PC-3 (cell line): ENCODE data around the gene CAPN10. TPM values are rescaled to one million over a fixed set of nuclear protein-coding genes. Genes with fewer than 3 reads are reported as not detected.

Experiments used
- ATAC-seq: fragments of 200-7000 bp; cut with Tn5 transposase; 2 replicates; pipeline ENCODE4 v1.9.1; 2020; ENCODE audit warnings: mild to moderate bottlenecking, moderate library complexity
- BruUV-seq: library from RNA; stranded (reverse); fragments of 400-500 nt; replicated peaks from 2 replicates; lab custom pipeline; 2021; lab: Mats Ljungman, UMichigan
- CTCF ChIA-PET: fragments of 300-600 bp; sonication (Branson Sonifier 250); formaldehyde crosslinking; loops from one replicate; lab custom pipeline; 2022; ENCODE audit warnings: antibody characterized with exemption; lab: Charles Lee
- POLR2A ChIA-PET: fragments of 300-600 bp; sonication (Branson Sonifier 250); formaldehyde crosslinking; loops from one replicate; lab custom pipeline; 2022; ENCODE audit warnings: antibody characterized with exemption; ENCODE audit not compliant: unreplicated experiment; lab: Charles Lee
- DNase-seq: peaks from one replicate; pipeline ENCODE4 v3.0.0-alpha.2; 2015
- H2AFZ ChIP-seq: fragments of 300-600 bp; sonication (generic); 2 replicates; pipeline ENCODE4 v1.6.0; 2016; ENCODE audit warnings: antibody characterized with exemption, low read length
- H3F3A ChIP-seq: fragments of 300-600 bp; sonication (generic); one replicate; pipeline ENCODE4 v1.6.0; 2017; ENCODE audit warnings: antibody characterized with exemption, low read length, control low read depth, mild to moderate bottlenecking; ENCODE audit not compliant: unreplicated experiment
- H3K27ac ChIP-seq: fragments of 300-600 bp; sonication (generic); 2 replicates; pipeline ENCODE4 v1.5.1; 2016; ENCODE audit warnings: mild to moderate bottlenecking, low read length
- H3K27me3 ChIP-seq: fragments of 300-600 bp; sonication (generic); 2 replicates; pipeline ENCODE4 v1.6.1; 2016; ENCODE audit warnings: low read length, mixed read lengths
- H3K36me3 ChIP-seq: fragments of 300-600 bp; sonication (generic); 2 replicates; pipeline ENCODE4 v1.6.1; 2016; ENCODE audit warnings: low read depth, mixed run types, low read length, mixed read lengths
- H3K4me1 ChIP-seq: fragments of 300-600 bp; sonication (generic); 2 replicates; pipeline ENCODE4 v1.5.1; 2016; ENCODE audit warnings: low read length; ENCODE audit not compliant: insufficient read depth
- H3K4me2 ChIP-seq: fragments of 300-600 bp; sonication (generic); 2 replicates; pipeline ENCODE4 v1.6.0; 2016; ENCODE audit warnings: low read length
- H3K4me3 ChIP-seq: fragments of 300-600 bp; sonication (generic); 2 replicates; pipeline ENCODE4 v1.5.1; 2016; ENCODE audit warnings: mild to moderate bottlenecking, low read length, mixed read lengths
- H3K79me2 ChIP-seq: fragments of 300-600 bp; sonication (generic); 2 replicates; pipeline ENCODE4 v1.6.1; 2017; ENCODE audit warnings: low read length, mixed read lengths
- H3K9ac ChIP-seq: fragments of 300-600 bp; sonication (generic); 2 replicates; pipeline ENCODE4 v1.6.0; 2016; ENCODE audit warnings: mild to moderate bottlenecking, low read length
- H3K9me2 ChIP-seq: fragments of 300-600 bp; sonication (generic); replicated peaks from 2 replicates; pipeline ENCODE4 v1.6.1; 2016; ENCODE audit warnings: mixed run types, low read length, mixed read lengths
- H3K9me3 ChIP-seq: fragments of 300-600 bp; sonication (generic); 2 replicates; pipeline ENCODE4 v1.6.1; 2016; ENCODE audit warnings: low read length, mixed read lengths
- H4K20me1 ChIP-seq: fragments of 300-600 bp; sonication (generic); 2 replicates; pipeline ENCODE4 v1.6.1; 2016; ENCODE audit warnings: low read length, mixed read lengths
- CTCF ChIP-seq: fragments of 300-600 bp; sonication (generic); conservative IDR thresholded peaks from 2 replicates; pipeline ENCODE4 v1.5.1; 2017; ENCODE audit warnings: antibody characterized with exemption, low read depth, mild to moderate bottlenecking, low read length
- EZH2 ChIP-seq: fragments of 300-600 bp; sonication (generic); IDR thresholded peaks from one replicate; pipeline ENCODE4 v1.6.1; 2017; ENCODE audit warnings: antibody characterized with exemption, mild to moderate bottlenecking, low read length; ENCODE audit not compliant: unreplicated experiment
- EZH2phosphoT487 ChIP-seq: fragments of 300-600 bp; sonication (generic); IDR thresholded peaks from 2 replicates; pipeline ENCODE4 v1.6.1; 2018; ENCODE audit warnings: mild to moderate bottlenecking, antibody characterized with exemption, low read length, borderline replicate concordance
- intact Hi-C: fragments of 100-400 bp; cut with micrococcal nuclease; formaldehyde crosslinking; loops from 2 replicates; pipeline ENCODE4 v1.9.0; 2023
- total RNA-seq: library from RNA; depleted of rRNA; stranded (reverse); fragments of >200 nt; gene quantifications from 2 replicates; pipeline ENCODE4 v1.2.3, GENCODE V29; 2014

CAPN10 gene
- total RNA-seq, 1 experiment from 2014 or later, result 32.2 TPM

GRCh38 chr2:240620859-240621258 is 34.3 kb downstream of the CAPN10 start:
- TF ChIP-seq CTCF, result no peak
- TF ChIP-seq EZH2, result no peak
- TF ChIP-seq EZH2phosphoT487, result no peak
- H4K20me1 ChIP-seq, result no peaks in the 10 kb centered on the region
- no peaks in the 10 kb centered on the region for H3K9me3 ChIP-seq
- CTCF ChIA-PET, result no interaction called here
- no peak overlapping the region for H3K4me3 ChIP-seq
- H3K79me2 ChIP-seq, result no peaks in the 10 kb centered on the region
- no peaks in the 10 kb centered on the region for H3F3A ChIP-seq
- H3K36me3 ChIP-seq, result no peaks in the 10 kb centered on the region
- no peaks in the 10 kb centered on the region for H3K9me2 ChIP-seq
- intact Hi-C loops, result no loop called here
- no peaks in the 10 kb centered on the region for H3K4me1 ChIP-seq
- ATAC-seq (no peak), DNase-seq (no peak)
- no peak overlapping the region for H3K27ac ChIP-seq
- no peak overlapping the region for H2AFZ ChIP-seq
- no TSS peak for BruUV-seq
- POLR2A ChIA-PET, result no interaction called here
- no peaks in the 10 kb centered on the region for H3K27me3 ChIP-seq
- no peak overlapping the region for H3K4me2 ChIP-seq
- no peak overlapping the region for H3K9ac ChIP-seq

GRCh38 chr2:240622060-240622411 is 35.5 kb downstream of the CAPN10 start:
- Histone ChIP-seq H2AFZ (no peak overlapping the region), H3K27me3 (no peaks in the 10 kb centered on the region), H3K9me2 (no peaks in the 10 kb centered on the region), H3K4me1 (no peaks in the 10 kb centered on the region), H3K4me3 (no peak overlapping the region), H3K9me3 (no peaks in the 10 kb centered on the region), H3K79me2 (no peaks in the 10 kb centered on the region), H3K27ac (no peak overlapping the region), H3K36me3 (no peaks in the 10 kb centered on the region), H3K9ac (no peak overlapping the region), H3F3A (no peaks in the 10 kb centered on the region), H3K4me2 (no peak overlapping the region), H4K20me1 (no peaks in the 10 kb centered on the region)
- no peak for DNase-seq
- ATAC-seq, result no peak
- ChIA-PET CTCF (no interaction called here), POLR2A (no interaction called here)
- TF ChIP-seq CTCF (no peak), EZH2 (no peak)
- no TSS peak for BruUV-seq
- intact Hi-C loops, result no loop called here

- no peak overlapping the region for H3K4me2 ChIP-seq
- DNase-seq (no peak), ATAC-seq (no peak)
- no peak overlapping the region for H2AFZ ChIP-seq
- no TSS peak for BruUV-seq
- H3K4me3 ChIP-seq, result no peak overlapping the region
- ChIA-PET POLR2A (no interaction called here), CTCF (no interaction called here)
- no peaks in the 10 kb centered on the region for H3K4me1 ChIP-seq
- no peaks in the 10 kb centered on the region for H3K9me2 ChIP-seq
- intact Hi-C loops, result no loop called here
- TF ChIP-seq EZH2phosphoT487, result no peak
- TF ChIP-seq EZH2, result no peak
- TF ChIP-seq CTCF, result no peak
- H4K20me1 ChIP-seq, result no peaks in the 10 kb centered on the region
- H3K36me3 ChIP-seq, result no peaks in the 10 kb centered on the region
- H3F3A ChIP-seq, result no peaks in the 10 kb centered on the region
- no peak overlapping the region for H3K9ac ChIP-seq
- H3K27ac ChIP-seq, result no peak overlapping the region
- H3K9me3 ChIP-seq, result no peaks in the 10 kb centered on the region
- H3K27me3 ChIP-seq, result no peaks in the 10 kb centered on the region
- no peaks in the 10 kb centered on the region for H3K79me2 ChIP-seq
These were observed 36.1 kb downstream of the CAPN10 start for GRCh38 chr2:240622531-240623235.
